ENCODE data around the gene LCLAT1.

The LCLAT1 gene

GRCh38 chr2:30424231-30424630, 22.8 kb upstream of the LCLAT1 start:
- DNase-seq: no peak

GRCh38 chr2:30425326-30425725, 21.7 kb upstream of the LCLAT1 start:
- DNase-seq: no peak

GRCh38 chr2:30427606-30428347, 19.3 kb upstream of the LCLAT1 start:
- no peak for DNase-seq

DNA sequence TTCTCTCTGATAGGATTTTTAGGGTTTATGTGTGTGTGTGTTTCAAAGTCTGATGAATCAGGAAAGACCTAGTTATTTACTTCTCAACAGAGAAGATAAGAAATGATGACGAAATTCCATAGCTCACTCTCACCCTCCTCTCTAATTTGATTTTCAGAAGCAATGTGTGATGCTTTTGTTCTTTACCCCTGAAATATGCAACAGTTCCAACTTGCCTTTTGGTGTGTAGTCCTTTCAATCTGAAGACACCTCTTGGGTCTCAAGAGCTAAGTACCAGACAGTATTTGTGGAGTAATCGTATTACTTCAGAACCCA, 18.7 kb upstream of the LCLAT1 start:
- DNase-seq: no peak

DNA sequence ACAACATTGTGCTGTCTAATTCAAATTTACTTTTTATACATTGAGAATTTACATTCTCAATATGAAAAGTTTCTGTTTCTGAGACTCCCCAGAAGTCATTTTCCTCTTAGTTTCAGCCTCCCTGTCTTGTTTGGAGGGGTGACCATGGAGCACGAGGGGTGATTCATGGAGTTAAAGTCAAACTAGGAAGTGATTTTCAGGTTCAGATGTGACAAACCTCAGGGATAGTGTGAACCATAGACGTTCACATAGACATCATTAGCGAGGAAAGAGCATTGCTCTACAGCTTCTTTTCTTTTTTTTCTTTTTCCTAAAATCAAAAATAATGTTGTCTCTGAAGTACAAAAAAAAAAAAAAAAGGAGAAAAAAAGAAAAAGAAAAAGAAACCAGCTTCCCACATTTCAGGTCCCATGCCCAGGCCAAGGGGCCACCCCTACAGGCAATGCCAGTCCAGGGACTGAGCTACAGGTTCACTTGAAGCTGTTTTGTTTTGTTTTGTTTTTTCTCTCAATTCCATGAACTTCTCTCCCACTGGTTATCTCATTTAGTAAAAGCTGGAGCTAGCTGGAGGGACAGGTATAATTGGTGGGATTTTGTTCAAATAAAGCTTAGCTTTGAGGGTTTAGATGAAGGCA, 18.1 kb upstream of the LCLAT1 start:
- DNase-seq: no peak

- no peak for DNase-seq
These were observed 13.3 kb upstream of the LCLAT1 start for GRCh38 chr2:30433541-30434299.

GRCh38 chr2:30434708-30435107, 12.3 kb upstream of the LCLAT1 start:
- DNase-seq: no peak

DNA sequence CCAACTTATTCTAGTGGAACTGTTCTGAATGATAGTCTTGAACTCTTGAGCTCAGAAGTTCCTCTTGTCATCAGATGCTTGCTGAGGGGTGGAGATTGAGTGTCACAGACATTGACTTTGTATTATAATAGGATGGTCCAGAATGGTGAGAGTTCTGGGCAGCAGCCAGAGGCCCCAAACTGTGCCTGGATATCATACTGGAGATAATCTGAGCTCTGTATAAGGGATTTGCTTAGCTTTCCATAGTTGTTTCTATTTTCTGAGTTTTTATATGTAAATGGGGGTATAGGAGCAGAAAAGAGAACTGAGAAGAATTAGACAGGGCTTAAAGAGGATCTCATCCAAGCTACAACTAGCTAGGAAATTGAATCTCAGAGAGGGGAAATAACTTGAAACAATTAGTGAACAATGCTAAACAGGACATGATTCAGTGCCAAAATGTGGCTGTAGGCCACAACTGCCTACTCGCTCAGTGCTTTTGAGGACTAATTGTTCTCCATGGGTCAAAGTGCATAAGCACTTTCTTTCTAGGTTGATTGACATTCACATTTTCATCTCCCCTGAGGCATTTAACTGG, 10.1 kb upstream of the LCLAT1 start:
- no peak for DNase-seq

GRCh38 chr2:30437809-30438548, 9.1 kb upstream of the LCLAT1 start:
- DNase-seq: no peak

GRCh38 chr2:30439296-30439695, 7.8 kb upstream of the LCLAT1 start:
- no peak for DNase-seq

DNA sequence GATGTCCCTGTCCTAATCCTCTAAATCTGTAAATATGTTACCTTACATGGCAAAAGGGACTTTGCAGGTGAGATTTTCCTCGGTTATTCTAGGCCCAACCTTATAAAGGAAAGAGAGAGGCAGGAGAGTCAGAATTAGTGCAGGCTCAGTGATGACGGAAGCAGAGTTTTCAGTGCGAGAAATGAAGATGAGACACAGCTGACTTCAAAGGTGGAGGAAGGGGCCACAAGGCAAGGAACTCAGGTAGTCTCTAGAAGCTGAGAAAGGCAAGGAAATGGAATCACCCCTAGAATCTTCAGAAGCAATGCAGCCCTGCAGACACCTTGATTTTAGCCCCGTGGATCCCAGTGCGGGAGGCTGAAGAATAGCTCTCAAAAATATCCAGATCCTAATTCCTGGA, 7.2 kb upstream of the LCLAT1 start:
- no peak for DNase-seq

- DNase-seq: no peak
These were observed 6.0 kb upstream of the LCLAT1 start for GRCh38 chr2:30441023-30441422.

- DNase-seq: no peak
These were observed 4.0 kb upstream of the LCLAT1 start for GRCh38 chr2:30443081-30443480.

DNA sequence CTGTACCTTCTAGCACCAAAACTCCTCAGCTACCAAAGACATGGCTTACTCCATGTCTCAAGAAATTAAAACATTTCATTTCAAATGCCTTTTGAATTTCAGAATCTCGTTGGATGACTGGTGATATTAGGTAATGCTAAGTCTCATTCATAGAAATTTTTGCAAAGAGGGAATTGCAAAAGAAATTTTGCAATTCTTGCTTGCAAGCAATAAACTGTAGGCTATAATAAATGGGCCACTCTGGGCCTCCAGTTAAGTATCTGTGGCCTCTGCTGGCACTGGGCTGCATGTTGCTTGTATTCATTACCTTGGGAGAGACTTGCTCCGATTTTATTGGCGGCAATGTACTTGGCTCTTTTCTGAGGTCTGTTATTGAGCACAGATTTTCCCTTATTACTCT, 2.8 kb upstream of the LCLAT1 start:
- DNase-seq: no peak

- no peak for DNase-seq
These were observed 1.7 kb upstream of the LCLAT1 start for GRCh38 chr2:30445266-30445821.

- no peak for DNase-seq
These were observed 371 bp upstream of the LCLAT1 start for GRCh38 chr2:30446602-30447148.

- DNase-seq: no peak
These were observed 1.3 kb downstream of the LCLAT1 start for GRCh38 chr2:30448308-30448707.

DNA sequence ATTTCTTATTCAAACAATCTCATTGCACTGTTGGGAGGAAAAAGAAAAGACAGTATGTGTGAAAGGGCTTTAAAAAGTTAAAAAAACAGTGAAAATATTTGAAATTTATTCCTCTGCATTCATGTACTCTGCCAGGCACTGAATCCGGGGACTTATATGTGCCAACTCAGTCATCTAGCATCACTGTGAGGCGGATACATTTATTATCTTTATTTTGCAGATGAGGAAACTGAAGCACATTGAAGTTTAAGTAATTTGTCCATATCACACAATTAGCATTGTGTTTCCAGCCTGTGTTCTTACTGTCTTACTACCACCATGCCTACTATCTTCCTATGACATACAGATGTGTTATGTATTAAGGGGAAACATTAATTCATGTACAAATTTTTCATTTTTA, 1.8 kb downstream of the LCLAT1 start:
- DNase-seq: no peak

DNA sequence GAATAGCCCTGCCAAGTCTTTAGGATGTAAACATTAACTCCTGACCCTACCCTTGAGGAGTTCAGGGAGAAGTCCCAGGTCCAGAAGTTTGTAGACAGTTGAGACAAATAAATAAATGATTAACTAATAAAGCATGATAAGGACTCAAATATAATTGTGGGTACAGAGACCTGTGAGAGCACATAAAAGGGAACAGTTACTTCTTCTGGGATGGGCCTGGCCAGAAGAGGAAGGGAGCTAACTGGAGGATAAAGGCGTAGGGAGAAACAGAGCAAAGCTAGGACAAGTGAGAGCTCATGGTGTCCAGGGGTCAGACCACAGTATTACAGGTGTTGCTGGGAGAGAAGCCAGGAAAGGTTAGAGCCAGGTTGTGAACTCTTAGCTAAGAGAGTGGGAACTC, 3.0 kb downstream of the LCLAT1 start:
- DNase-seq: no peak

GRCh38 chr2:30453498-30453897, 6.5 kb downstream of the LCLAT1 start:
- no peak for DNase-seq

- no peak for DNase-seq
These were observed 7.5 kb downstream of the LCLAT1 start for GRCh38 chr2:30454571-30454970.

DNA sequence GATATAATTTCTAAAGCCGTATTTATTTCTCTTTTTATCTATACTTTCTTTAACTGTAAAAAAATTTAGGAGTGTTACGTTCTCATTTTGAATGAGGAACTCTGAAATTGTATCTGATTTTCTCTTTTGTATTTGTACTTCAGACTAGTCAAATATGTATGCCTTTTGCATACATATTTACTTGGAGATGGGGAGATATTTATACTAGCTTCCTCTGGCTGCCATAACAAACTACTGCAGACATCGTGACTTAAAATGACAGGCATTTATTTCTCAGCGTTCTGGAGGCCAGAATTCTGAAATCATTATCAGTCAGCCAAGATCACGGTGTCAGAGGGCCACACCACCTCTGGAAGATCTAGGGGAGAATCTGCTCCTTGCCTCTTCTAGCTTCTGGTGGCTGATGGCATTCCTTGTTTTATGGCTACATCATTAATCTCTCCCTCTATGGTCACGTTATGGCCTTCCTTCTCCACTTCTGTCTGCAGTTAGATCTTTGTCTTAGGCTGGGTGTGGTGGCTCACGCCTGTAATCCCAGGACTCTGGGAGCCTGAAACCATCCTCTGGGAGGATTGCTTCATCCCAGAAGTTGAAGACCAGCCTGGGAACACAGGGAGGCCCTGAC, 8.2 kb downstream of the LCLAT1 start:
- no peak for DNase-seq
